T-helper 22 cell (primary cell): Measurements from ENCODE around the gene MIX23.

Source experiments
- DNase-seq: peaks from one replicate; pipeline ENCODE4 v3.0.0-alpha.2; 2020; ENCODE audit warnings: low read depth

The MIX23 gene

GRCh38 chr3:122351612-122352011 lies 31.4 kb downstream of the MIX23 start:
- DNase-seq: no peak

- DNase-seq: no peak
These were observed 32.1 kb downstream of the MIX23 start for GRCh38 chr3:122350814-122351418.

DNA sequence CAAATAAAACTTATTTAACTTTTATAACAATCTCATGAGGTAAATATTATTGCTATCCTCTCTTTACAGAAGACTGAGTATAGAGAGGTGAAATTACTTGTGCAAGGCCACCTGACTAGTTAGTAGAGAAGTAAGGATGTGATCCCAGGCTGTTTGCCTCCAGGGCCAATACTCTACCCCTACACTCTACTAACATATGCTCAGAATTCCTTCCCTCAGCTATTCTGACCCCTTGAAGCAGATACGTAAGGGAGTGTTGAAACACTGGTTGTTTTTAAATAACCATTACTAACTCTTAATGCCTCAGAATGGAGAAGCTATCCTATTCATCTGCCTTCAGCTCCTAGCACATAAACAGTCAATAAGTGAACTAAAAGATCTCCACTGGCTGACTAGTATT lies 33.9 kb downstream of the MIX23 start:
- DNase-seq: no peak

GRCh38 chr3:122343654-122344053 lies 39.4 kb downstream of the MIX23 start:
- no peak for DNase-seq

DNA sequence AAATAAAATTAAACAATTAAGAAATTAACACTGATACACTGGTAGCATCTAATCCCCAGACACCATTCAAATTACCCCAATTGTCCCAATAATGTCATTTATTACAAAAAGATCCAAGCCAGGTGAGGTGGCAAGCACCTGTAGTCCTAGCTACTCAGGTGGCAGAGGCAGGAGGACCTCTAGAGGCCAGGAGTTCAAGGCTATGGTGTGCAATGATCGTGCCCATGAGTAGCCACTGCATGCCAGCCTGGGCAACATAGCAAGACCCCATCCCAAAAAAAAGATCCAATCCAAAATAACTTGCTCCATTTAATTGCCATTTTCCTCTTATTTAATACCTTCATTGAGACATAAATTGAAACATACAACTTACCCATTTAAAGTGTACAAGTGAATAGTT lies 40.2 kb downstream of the MIX23 start:
- no peak for DNase-seq

GRCh38 chr3:122332551-122332950 lies 50.5 kb downstream of the MIX23 start:
- DNase-seq: no peak

DNA sequence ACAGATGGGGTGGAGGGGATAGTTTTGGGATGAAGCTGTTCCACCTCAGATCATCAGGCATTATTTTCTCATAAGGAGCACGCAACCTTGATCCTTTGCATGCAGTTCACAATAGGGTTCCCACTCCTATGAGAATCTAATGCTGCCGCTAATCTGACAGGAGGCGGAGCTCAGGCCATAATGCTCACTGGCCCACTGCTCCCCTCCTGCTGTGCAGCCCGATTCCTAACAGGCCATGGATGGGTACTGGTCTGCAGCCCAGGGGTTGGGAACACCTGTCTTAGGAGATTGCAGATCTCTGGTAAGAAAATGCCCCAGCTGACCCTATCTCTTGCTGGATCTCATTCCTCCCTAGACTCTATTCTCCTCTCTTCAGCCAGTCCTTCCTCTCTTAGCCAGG lies 51.1 kb downstream of the MIX23 start:
- no peak for DNase-seq

DNA sequence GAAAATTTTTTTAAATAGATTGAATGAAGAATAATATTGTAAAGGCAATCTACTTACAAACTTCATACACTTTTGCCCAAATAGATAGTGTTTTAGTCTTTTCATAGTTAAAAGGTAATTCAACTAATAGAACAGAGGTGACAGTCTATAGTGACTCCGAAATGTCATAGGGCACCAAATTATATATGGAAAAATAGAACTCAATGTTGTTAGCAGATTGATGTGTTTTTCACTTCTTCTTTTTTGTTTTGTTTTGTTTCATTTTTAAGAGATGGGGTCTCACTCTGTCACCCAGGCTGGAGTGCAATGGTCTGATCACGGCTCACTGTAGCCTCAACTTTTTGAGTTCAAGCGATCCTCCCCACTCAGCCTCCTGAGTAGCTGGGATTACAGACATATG lies 57.3 kb downstream of the MIX23 start:
- DNase-seq: no peak

DNA sequence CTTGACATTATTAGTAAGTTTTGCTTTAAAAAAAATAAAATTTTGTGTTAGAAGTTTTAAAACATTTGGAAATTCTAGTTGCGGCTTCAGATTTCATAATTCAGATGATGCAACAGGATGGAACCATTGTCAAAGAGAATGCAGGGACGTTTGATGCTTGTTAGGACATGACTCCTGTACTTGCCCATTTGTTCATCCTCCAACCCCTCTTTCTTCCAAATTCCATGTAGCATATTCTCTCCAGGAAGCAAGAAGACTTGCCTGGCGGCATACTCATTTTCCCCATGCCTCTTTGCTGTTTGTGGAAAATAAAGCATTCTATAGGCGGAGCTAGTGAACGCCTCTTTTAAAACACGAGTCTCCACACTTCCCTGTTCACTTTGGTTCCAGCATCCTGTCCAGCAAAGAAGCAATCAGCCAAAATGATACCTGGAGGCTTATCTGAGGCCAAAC lies 58.1 kb downstream of the MIX23 start, which contains the start of gene CSTA:
Gene CSTA (plus strand): TSS at position 378 of the 453 bp plus-strand sequence. CDS start 45 bp downstream, at position 423.
- no peak for DNase-seq

DNA sequence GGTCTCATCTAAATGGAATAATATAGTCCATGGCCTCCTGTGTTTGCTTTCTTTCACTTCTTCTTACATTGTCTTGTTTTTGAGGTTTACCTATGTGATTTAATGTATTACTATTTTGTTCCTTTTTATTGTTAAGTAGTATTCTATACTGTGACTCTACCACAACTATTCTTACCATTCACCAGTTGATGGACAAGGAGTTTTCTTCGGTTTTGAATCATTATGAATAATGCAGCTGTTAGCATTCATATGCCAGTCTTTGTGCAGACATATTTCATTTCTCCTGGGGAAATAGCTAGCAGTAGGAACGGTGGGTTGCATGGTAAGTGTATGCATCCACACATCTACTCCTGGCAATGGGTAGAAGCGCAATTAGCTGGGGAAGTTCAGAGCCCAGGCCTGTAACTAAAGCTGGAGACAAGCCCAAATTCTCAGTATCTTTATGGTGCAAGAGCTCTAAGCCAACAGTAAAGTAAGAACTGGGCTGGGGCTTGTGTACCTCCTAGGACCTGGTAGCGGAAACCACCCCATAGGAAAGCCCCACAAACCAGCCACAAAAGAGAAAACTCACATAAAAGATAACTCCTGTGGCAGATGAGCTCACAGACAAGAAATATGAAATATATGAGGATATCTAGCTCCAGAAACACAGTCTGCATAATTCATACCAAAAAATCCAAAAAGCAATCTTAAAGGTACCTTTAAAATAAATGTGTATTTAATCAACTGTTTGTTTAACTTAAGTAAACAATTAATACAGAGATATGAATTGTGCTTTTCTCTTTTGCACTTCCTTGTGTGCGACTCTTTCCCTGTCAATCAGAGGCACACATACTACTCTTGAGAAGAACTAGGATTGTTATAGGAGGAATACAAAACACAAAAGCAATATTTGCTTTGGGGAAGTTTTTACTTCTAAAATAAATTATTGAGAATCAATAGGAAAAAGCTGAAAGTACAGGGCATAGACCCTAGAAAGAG lies 60.6 kb downstream of the MIX23 start:
- peak; percentile 5 for DNase-seq

- no peak for DNase-seq
These were observed 64.4 kb downstream of the MIX23 start for GRCh38 chr3:122318620-122319019.

DNA sequence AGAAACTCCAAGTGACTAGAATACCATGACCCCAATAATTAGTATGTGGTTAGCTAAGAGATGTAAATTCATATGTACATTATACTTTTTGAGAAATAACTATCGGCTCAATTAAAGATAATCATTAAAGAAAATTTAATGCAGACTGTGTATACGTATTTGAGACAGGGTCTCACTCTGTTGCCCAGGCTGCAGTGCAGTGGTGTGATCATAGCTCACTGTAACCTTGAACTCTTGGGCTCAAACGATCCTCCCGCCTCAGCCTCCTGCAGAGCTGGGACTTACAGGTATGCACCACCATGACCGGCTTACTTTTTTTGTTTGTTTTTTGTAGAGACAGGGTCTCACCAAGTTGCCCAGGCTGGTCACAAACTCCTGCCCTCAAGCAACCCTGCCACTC lies 66.7 kb downstream of the MIX23 start:
- DNase-seq: no peak

GRCh38 chr3:122315619-122316018 lies 67.4 kb downstream of the MIX23 start:
- DNase-seq: no peak

DNA sequence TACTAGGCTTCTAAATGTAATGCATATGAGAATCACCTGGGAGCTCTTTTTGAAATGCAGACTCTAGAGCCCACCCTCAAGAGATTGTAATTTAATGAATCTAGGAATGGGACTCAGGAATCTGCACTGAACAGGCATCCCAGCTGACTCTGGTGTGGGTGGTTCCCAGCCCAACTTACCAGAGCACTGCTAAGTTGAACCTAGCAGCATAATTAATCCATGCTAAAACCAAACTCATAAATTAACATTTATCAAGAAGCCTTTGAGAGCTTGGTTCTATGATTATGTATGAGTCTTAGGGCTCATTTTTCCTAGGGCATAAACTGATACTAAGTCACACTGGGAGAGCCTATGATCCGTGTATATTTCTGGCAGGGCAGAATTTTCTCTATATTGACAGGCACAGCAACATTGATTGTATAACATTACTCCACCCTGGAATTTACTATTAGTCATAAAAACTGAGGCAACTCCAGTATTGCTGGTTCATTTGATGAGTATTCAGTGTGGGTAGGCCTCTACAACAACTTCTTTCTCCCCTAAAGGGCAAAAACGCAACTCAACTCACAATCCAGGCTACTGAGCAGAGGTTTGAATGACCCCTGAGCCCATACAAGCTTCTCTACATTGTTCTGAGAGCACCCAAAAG lies 68.7 kb downstream of the MIX23 start:
- no peak for DNase-seq

DNA sequence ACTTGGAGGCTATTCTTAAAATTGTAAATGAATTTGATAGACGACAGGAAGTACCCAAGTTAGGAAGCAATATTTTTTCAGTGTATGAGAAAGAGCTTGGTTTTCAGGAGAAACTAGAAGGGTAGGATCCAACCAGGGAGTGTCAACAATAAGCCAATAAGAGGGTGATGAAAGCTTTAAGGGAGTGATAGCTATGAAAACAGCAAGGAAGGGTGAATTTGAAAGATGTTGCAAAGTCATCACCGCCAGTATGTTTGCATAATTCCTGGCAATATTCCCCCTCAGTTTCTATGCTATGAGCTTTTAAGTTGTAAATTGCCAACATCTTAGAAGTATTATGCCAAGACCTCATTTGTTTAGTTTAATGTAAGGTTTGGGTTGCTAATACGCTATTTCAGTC lies 69.8 kb downstream of the MIX23 start:
- DNase-seq: no peak

- DNase-seq: no peak
These were observed 70.2 kb downstream of the MIX23 start for GRCh38 chr3:122312826-122313225.

DNA sequence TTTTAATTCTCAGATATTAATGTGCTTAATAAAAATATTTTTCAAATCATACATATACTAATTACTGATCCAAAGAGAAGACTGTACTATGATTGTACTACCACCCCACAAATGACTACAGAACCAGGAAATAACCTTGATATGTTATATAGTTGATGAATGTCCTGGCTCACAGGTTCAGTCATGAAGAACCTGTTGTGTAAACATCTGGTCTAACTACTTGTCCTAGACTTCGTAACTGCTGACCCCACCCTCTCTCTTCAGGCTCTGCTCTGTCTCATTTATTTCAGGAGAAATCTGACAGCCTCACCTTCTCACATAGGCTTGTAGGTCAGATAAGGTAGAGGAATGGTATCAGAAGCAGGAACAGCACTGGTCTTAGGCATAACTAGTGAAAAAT lies 72.7 kb downstream of the MIX23 start:
- DNase-seq: no peak
